ENCODE results near the gene PRKD2.
"Not testable (repeated sequence)": the region's sequence is repeated elsewhere in the genome, so short reads cannot be mapped to it uniquely, and the experiment has no call there.

The PRKD2 gene

DNA sequence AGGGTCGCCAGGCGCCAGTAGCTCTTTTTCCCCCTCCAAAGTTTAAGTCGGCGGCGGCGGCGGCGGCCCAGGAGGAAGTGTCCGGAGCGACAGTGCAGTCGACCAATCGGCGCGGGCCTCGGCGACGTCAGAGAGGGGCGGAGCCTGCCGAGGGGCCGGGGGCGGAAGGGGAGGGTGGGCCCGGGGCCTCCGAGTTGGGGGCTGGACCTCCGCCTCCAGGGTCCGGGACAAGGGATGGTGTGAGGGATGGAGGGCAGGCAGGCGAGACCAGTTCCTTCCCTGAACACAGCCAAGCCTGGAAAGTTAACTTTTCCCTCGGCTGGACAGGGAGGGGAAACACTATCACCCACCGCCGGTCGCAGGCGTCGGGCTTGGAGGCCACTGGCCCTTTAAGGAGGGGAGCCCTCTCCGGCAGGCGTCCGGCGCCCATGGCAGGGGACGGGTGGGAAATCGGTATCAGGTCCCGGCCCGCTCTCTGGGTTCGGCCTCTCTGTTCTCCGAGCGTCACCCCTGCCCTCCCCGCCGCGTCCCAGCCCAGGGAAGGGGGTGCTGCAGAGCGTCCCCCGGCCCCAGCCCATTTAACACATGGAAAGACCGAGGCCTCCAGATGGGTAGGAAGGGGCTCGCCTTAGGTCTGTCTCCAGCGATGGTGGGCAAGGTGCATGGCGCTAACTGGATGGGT, at the start of gene PRKD2:
Gene PRKD2, minus strand, starts transcription at position 81 of the 682 bp plus-strand sequence. CDS start 744 bp downstream, outside the sequence.
- Mint-ChIP-seq H3K4me3 (peak within 1 kb of the TSS; percentile 93), H3K9me3 (no peaks in the 10 kb centered on the region), H3K27me3 (no peaks in the 10 kb centered on the region), H3K4me1 (ENCODE audit: low read depth) (peaks cover 49% of the 10 kb centered on the region), H3K36me3 (ENCODE audit: low read depth) (peaks cover 70% of the 10 kb centered on the region), H3K27ac (peak within 1 kb of the TSS; percentile 94)
- peak; percentile 96 for DNase-seq

GRCh38 chr19:46764817-46765291, 47.9 kb upstream of the PRKD2 start:
- H3K4me1 Mint-ChIP-seq (ENCODE audit: low read depth), result peaks cover 2% of the 10 kb centered on the region
- DNase-seq, result no peak

DNA sequence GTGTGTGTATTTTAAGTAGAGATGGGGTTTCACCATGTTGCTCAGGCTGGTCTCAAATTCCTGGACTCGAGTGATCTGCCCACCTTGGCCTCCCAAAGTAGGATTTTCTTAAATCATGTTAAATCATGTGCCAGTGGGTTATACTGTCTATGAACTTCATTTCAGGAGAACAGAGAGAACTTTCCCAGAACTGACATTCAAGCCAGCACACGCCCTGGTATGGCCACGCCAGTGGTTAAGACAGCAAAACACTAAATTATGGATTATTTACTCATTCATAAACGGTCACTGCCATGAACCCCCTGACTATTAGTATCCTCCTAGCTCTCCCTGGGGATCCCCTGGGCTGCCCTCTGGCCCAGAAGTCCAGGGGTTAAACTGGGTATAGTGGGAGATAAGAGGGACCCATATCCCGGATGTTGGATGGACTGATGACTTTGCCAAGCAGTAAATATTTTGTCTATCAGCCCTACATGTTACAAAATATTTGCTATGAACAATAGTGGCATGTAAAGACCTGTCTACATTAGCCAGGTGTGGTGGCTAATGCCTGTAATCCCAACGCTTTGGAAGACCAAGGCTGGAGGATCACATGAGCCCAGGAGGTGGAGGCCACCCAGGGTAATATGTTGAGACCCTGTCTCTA, 45.5 kb upstream of the PRKD2 start:
- Mint-ChIP-seq H3K9me3 (no peaks in the 10 kb centered on the region), H3K36me3 (ENCODE audit: low read depth) (peaks cover 8% of the 10 kb centered on the region), H3K4me3 (no peak overlapping the region), H3K27ac (no peak overlapping the region), H3K27me3 (no peaks in the 10 kb centered on the region), H3K4me1 (ENCODE audit: low read depth) (peaks cover 5% of the 10 kb centered on the region)
- no peak for DNase-seq

More at GRCh38 chr19:46764817-46765291, 47.9 kb upstream of the PRKD2 start:
- no peaks in the 10 kb centered on the region for H3K9me3 Mint-ChIP-seq
- H3K4me3 Mint-ChIP-seq, result no peak overlapping the region
- no peaks in the 10 kb centered on the region for H3K27me3 Mint-ChIP-seq
- H3K27ac Mint-ChIP-seq, result no peak overlapping the region
- H3K36me3 Mint-ChIP-seq (ENCODE audit: low read depth), result no peaks in the 10 kb centered on the region

DNA sequence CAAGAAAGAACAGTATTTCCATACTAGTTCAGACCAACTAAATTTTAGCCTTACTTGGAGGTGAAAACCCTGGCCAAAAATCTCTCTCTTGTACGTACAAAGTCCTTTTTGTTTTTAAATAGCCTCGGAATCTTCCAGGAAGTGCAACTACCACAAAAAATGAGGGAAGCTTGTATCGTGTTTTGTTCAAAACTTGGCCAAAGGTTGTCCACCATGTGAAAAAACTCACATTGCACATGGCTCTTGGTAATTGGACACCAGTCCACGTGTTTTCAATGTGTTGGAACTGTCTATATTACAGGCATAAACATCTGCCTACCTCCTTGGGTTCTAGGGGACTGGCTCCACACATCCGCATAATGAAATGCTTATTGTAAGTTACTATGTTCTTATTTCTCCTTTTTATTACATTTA, 44.5 kb upstream of the PRKD2 start:
- peaks cover 5% of the 10 kb centered on the region for H3K4me1 Mint-ChIP-seq (ENCODE audit: low read depth)
- no peaks in the 10 kb centered on the region for H3K27me3 Mint-ChIP-seq
- no peak overlapping the region for H3K4me3 Mint-ChIP-seq
- no peak overlapping the region for H3K27ac Mint-ChIP-seq
- no peak for DNase-seq
- no peaks in the 10 kb centered on the region for H3K9me3 Mint-ChIP-seq
- H3K36me3 Mint-ChIP-seq (ENCODE audit: low read depth), result peaks cover 17% of the 10 kb centered on the region

GRCh38 chr19:46760897-46761296, 44.0 kb upstream of the PRKD2 start:
- H3K4me1 Mint-ChIP-seq (ENCODE audit: low read depth); H3K9me3 Mint-ChIP-seq; DNase-seq; H3K27ac Mint-ChIP-seq; H3K27me3 Mint-ChIP-seq; H3K4me3 Mint-ChIP-seq: not testable (repeated sequence)
- peaks cover 18% of the 10 kb centered on the region for H3K36me3 Mint-ChIP-seq (ENCODE audit: low read depth)

DNA sequence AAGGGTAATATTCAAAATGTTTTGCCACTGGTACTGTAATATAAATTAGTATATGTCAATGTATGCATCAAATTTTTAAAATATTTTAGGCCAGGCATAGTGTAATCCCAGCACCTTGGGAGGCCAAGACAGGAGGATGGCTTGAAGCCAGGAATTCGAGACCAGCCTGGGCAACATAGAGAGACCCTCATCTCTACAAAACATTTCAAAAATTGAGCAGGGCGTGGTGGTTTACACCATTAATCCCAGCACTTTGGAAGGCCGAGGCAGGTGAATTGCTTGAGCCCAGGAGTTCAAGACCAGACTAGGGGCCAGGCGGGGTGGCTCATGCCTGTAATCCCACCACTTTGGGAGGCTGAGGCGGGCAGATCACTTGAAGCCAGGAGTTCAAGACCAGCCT, 43.4 kb upstream of the PRKD2 start:
- Mint-ChIP-seq H3K4me1 (ENCODE audit: low read depth) (peaks cover 6% of the 10 kb centered on the region), H3K9me3 (no peaks in the 10 kb centered on the region), H3K4me3 (no peak overlapping the region), H3K36me3 (ENCODE audit: low read depth) (peaks cover 18% of the 10 kb centered on the region), H3K27ac (no peak overlapping the region), H3K27me3 (no peaks in the 10 kb centered on the region)
- DNase-seq, result no peak

GRCh38 chr19:46759817-46760333, 43.0 kb upstream of the PRKD2 start:
- no peak overlapping the region for H3K4me3 Mint-ChIP-seq
- H3K36me3 Mint-ChIP-seq (ENCODE audit: low read depth), result peaks cover 21% of the 10 kb centered on the region
- H3K27me3 Mint-ChIP-seq, result no peaks in the 10 kb centered on the region
- no peaks in the 10 kb centered on the region for H3K9me3 Mint-ChIP-seq
- no peak overlapping the region for H3K27ac Mint-ChIP-seq
- DNase-seq, result no peak
- peaks cover 6% of the 10 kb centered on the region for H3K4me1 Mint-ChIP-seq (ENCODE audit: low read depth)

GRCh38 chr19:46759206-46759605, 42.3 kb upstream of the PRKD2 start:
- no peaks in the 10 kb centered on the region for H3K9me3 Mint-ChIP-seq
- no peak overlapping the region for H3K4me3 Mint-ChIP-seq
- no peaks in the 10 kb centered on the region for H3K27me3 Mint-ChIP-seq
- DNase-seq, result no peak
- peaks cover 6% of the 10 kb centered on the region for H3K4me1 Mint-ChIP-seq (ENCODE audit: low read depth)
- peaks cover 22% of the 10 kb centered on the region for H3K36me3 Mint-ChIP-seq (ENCODE audit: low read depth)
- no peak overlapping the region for H3K27ac Mint-ChIP-seq

GRCh38 chr19:46756544-46756888, 39.6 kb upstream of the PRKD2 start:
- no peak for DNase-seq
- H3K27me3 Mint-ChIP-seq, result no peaks in the 10 kb centered on the region
- no peak overlapping the region for H3K4me3 Mint-ChIP-seq
- peaks cover 8% of the 10 kb centered on the region for H3K4me1 Mint-ChIP-seq (ENCODE audit: low read depth)
- peaks cover 31% of the 10 kb centered on the region for H3K36me3 Mint-ChIP-seq (ENCODE audit: low read depth)
- H3K27ac Mint-ChIP-seq, result peak overlapping the region; percentile 22
- no peaks in the 10 kb centered on the region for H3K9me3 Mint-ChIP-seq

GRCh38 chr19:46755853-46756543, 39.1 kb upstream of the PRKD2 start:
- no peak for DNase-seq

DNA sequence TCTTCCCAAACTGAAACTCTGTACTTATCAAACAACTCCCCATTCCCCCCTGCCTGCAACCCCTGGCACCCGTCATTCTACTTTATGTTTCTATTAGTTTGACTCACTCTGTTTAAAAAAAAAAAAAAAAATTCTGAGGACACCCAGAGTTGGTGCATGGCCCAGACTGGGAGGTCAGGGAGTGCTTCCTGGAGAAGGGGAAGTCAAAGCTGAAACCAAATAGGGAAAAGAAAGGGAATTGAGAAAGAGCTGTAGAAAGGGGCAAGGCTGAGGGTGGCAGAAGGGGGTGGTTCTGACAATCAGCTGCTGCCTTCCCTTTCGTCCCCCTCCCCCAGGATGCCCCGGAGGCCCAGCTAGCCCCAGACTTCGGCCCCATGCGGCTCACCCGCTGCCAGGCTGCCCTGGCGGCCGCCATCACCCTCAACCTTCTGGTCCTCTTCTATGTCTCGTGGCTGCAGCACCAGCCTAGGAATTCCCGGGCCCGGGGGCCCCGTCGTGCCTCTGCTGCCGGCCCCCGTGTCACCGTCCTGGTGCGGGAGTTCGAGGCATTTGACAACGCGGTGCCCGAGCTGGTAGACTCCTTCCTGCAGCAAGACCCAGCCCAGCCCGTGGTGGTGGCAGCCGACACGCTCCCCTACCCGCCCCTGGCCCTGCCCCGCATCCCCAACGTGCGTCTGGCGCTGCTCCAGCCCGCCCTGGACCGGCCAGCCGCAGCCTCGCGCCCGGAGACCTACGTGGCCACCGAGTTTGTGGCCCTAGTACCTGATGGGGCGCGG, 38.4 kb upstream of the PRKD2 start:
- Mint-ChIP-seq H3K27me3 (no peaks in the 10 kb centered on the region), H3K36me3 (ENCODE audit: low read depth) (peaks cover 40% of the 10 kb centered on the region), H3K4me1 (ENCODE audit: low read depth) (peaks cover 8% of the 10 kb centered on the region), H3K27ac (no peak overlapping the region), H3K4me3 (no peak overlapping the region), H3K9me3 (no peaks in the 10 kb centered on the region)
- no peak for DNase-seq

More at GRCh38 chr19:46755853-46756543, 39.1 kb upstream of the PRKD2 start:
- Mint-ChIP-seq H3K36me3 (ENCODE audit: low read depth) (peaks cover 32% of the 10 kb centered on the region), H3K4me3 (no peak overlapping the region), H3K9me3 (no peaks in the 10 kb centered on the region), H3K27ac (no peak overlapping the region), H3K4me1 (ENCODE audit: low read depth) (peaks cover 8% of the 10 kb centered on the region), H3K27me3 (no peaks in the 10 kb centered on the region)

GRCh38 chr19:46753420-46754155, 36.7 kb upstream of the PRKD2 start:
- DNase-seq, result peak; percentile 67
- H3K4me3 Mint-ChIP-seq, result no peak overlapping the region
- no peaks in the 10 kb centered on the region for H3K9me3 Mint-ChIP-seq
- peaks cover 49% of the 10 kb centered on the region for H3K36me3 Mint-ChIP-seq (ENCODE audit: low read depth)
- H3K4me1 Mint-ChIP-seq (ENCODE audit: low read depth), result peaks cover 10% of the 10 kb centered on the region
- H3K27ac Mint-ChIP-seq, result no peak overlapping the region
- no peaks in the 10 kb centered on the region for H3K27me3 Mint-ChIP-seq

GRCh38 chr19:46748325-46749109, 31.6 kb upstream of the PRKD2 start:
- Mint-ChIP-seq H3K27me3 (no peaks in the 10 kb centered on the region), H3K9me3 (no peaks in the 10 kb centered on the region), H3K36me3 (ENCODE audit: low read depth) (peaks cover 46% of the 10 kb centered on the region), H3K27ac (no peak overlapping the region), H3K4me3 (peak overlapping the region; percentile 38), H3K4me1 (ENCODE audit: low read depth) (peaks cover 32% of the 10 kb centered on the region)
- peak; percentile 81 for DNase-seq
